GDM1 (cell line): ENCODE data around the gene FNDC11.

ENCODE experiments used
- DNase-seq: peaks from one replicate; lab custom pipeline; 2025; lab: John Stamatoyannopoulos, UW

Gene FNDC11

DNA sequence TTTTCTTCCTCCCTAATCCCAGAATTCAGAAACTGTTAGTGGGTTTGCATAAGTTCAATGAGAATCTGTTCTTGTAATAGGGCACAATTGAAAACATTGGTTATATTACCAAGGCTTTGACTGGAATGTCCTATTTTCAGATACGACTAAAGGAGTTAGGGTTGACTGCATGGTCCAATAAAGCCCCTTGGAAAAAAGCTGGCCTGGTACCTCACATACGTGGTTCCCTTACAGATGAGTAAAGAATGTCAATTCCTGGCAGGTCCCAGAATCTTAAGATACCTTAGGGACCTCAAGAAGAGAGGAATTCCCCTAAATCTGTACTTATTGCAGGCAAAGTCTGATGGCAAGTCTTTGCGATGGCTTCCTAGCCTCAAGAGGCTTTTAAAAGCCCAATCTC is 28.8 kb upstream of the FNDC11 start:
- DNase-seq, result no peak

DNA sequence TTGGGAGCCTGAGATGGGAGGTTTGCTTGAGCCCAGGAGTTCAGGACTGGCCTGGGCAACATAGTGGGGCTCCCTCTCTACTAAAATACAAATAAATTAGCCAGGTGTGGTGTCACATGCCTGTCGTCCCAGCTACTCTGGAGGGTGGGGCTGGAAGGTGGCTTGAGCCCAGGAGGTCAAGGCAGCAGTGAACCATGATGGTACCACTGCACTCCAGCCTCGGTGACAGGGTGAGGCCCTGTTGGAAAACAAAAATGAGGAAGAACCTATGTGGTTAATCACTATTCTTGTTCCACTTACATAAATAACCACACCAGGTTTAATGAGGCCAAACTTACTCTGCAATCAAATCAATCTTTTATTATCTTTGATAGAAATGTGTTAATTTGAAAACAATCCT is 28.0 kb upstream of the FNDC11 start:
- DNase-seq, result no peak

DNA sequence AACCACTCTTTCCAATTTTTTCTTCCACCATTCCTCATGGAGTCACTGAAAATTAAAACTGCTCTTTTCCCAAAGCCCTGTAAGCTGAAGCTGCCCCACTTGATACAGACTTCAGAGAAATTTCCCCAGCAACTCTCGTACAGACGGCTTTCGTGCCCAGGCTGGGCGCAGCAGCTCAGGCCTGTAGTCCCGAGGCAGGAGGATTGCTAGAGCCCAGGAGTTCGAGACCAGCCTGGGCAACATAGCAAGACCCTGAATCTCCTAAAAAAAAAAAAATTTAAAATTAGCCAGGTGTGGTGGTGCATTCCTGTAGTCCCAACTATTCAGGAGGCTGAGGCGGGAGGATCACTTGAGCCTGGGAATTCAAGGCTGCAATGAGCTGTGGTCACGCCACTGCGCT is 26.8 kb upstream of the FNDC11 start:
- DNase-seq, result no peak

DNA sequence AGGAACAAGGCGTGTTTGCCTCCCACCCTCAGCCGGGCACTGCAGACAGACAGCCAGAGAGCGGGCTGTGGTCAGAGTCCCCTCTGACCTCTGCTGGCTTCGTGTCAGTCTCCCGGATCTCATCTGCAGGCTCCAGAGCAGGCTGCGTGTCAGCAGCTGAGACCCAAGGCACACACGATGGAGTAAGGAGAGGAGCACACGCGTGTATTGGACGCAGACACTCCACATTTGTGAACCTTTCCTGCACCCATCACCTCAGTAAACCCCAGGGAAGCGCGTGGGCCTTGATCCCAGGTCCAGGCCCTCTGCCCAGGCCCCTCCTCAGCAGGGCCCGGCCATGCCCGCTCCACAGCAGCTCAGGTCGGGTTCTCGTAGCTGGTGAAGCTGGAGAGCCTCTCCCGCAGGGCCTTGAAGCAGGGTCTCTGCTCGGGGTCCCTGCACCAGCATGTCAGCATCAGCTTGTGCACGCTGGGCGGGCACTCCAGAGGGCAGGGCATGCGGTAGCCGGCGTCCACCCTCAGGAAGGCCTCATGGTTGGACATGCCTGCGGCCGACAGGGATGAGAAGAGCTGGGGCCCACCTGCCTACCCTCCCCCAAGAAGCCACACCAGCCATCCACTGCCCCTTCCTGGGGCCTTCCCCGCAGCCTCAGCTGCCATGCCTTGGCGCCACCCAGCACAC is 24.6 kb upstream of the FNDC11 start:
- DNase-seq, result no peak

DNA sequence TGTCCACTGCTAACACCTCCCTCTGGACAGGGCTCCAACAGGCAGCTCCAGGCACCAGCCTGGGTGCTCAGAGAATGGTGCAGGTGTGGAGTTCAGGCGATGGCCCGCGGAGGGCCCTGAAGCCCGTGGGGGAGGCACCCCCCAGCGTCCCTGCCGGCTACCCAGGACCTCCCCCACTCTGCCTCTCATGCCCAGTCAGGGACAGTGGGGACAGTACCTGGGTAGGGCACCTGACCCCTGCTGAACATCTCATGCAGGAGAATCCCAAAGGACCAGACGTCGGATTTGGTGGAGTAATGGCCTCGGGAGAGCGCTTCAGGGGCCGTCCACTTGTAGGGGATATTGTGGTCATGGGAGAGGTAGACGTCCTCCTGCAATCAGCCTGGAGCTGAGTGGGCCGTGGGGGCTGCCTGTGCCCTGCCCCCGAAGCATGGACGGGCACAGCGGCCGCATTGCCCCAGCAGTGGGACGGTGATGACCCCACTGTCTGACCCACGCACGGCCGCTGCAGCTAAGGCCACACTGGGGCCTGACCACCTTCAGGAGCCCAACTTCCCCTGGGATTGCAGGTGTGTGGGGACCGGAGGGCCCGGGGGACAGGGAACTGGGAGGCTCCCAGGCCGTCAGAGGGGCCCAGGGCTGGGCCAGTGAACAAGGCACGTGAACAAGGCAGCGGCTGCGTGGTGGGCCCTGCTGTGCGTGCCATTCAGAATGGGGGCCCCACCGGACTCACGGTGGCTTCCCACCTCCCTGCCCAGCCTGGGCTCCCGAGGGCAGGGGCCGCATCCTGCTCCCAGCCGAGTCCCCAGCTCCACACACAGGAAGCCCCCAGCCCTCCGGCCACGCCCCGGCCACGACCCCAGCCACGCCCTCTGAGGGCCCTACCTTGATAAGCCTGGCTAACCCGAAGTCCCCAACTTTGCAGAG is 23.8 kb upstream of the FNDC11 start:
- no peak for DNase-seq

DNA sequence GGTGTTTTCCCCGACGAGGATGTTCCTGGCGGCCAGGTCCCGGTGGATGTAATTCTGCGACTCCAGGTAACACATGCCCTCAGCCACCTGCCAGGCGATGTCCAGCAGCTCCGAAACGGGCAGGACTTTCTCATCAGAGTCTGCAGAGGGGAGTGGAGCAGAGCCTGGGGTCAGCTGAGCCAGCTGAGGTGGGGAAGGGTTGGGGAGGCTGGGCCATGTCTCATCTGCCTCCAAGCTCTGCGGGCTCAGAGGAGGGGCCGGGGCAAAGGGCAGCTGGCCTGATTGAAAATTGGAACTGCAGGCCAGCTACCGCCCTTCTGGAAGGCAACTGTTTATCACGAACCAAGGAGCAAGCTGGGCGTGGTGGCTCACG is 23.2 kb upstream of the FNDC11 start:
- DNase-seq, result no peak

DNA sequence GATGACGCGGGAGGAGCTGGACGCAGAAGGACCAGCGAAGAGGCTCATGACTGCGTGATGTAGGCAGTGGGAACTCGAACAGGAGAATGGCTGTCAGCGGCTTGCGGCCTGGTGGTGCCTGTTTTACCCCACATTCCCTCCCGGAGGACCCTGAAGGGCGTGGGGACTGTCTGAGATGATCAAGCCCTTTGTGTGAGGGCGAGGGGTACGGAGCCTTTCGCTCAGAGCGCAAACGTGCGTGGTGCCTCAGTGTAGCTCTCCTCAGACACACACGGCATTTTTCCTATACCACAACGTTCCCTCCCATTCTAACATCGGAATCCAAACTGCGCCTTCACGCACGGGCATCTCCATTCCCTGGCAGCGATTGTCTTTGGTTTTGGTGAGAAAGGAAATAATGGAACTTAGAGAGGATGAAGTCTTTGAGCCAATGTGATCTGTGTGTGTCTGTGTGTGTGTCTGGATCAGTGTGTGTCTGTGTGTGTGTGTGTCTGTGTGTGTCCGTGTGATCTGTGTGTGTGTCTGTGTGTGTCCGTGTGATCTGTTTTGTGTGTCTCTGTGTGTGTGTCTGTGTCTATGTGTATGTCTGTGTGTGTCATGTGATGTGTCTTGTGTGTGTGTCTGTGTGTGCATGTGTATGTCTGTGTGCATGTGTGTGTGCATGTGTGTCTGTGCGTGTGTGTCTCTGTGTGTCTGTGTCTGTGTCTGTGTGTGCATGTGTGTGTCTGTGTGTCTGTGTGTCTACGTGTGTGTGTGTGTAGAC is 22.1 kb upstream of the FNDC11 start:
- DNase-seq, result no peak

DNA sequence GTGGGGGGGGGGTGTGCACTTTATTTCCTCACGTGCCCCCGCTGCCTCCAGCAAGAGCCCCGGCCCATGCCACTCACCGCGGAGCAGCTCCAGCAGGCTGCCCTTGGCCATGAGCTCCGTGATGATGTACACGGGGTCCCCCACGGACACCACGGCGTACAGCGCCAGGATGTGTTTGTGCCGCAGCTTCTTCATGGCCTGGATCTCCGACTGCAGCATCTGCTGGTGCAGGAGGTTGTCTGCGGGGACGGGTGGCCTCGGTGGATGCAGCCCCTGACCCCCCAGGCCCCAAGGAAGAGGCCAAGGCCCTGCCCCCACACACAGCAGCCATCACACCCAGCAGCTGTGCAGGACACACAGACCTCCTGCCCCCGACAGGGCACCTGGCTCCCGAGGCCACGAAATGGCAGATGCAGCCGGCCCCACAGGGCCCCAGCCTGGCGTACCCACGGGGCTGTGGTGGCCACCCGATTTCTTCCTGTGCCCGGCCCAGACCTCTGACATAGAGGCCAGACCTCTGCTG is 21.4 kb upstream of the FNDC11 start:
- DNase-seq, result no peak

DNA sequence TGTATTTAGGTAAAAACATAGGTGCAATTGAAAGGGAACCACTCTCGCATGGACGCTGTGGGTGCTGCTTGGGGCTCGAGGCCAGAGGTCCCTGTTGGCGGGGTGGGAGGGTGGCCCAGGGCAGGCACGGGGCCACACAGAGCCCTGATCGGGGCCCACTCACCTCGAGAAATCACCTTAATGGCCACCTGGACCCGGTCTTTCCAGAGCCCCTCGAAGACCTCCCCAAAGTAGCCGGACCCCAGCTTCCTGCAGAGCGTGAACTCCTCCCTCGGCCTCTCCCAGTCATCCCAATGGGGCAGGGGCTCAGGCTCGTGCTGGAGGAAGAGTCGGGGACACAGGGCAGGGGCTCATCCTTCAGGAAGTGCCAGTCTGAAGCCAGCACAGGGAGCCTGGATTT is 20.6 kb upstream of the FNDC11 start:
- no peak for DNase-seq

DNA sequence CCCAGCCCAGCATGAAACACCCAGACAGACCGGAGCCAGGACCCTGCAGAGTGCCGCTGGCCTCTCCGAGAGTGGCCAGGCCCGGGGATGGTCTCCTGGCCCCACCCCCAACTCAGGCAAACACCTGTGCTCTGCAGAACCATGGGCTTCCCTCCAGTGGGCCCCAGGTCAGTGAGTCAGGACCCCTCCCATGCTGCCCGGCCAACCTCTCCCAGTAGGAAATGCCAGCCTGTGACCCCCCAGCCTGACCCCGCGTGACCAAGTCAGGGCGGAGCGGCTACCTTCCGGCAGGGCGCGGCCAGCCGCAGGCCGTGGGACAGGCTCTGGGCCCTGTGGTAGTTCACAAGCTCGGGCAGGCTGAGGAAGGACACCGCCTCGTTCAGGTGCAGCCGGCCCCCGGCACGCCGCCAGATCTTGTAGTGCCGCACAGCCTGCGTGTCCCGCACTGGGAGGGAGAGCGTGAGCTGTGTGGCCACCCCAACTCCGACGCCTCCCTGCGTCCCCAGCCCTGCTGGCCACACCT is 20.0 kb upstream of the FNDC11 start:
- DNase-seq, result no peak

DNA sequence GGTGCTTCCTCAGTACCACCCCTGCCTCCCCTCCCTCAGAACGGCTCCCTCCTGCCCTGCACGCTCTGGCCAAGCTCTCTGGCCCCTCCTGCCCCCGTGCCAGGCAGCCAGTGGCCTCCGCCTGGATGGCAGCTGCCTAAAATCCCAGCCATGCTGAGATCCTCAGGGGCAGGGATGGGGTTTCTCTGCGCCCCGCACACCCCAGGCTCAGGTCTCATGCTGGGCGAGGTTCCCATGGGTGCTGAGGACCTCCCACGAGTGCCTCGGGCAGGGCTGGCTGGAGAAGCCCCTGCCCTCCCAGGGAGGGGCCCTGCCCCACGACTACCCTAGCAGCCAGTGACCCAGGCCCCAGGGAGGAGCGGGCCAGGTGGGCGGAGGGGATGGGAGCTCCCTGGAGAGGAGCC is 19.5 kb upstream of the FNDC11 start:
- DNase-seq, result no peak

DNA sequence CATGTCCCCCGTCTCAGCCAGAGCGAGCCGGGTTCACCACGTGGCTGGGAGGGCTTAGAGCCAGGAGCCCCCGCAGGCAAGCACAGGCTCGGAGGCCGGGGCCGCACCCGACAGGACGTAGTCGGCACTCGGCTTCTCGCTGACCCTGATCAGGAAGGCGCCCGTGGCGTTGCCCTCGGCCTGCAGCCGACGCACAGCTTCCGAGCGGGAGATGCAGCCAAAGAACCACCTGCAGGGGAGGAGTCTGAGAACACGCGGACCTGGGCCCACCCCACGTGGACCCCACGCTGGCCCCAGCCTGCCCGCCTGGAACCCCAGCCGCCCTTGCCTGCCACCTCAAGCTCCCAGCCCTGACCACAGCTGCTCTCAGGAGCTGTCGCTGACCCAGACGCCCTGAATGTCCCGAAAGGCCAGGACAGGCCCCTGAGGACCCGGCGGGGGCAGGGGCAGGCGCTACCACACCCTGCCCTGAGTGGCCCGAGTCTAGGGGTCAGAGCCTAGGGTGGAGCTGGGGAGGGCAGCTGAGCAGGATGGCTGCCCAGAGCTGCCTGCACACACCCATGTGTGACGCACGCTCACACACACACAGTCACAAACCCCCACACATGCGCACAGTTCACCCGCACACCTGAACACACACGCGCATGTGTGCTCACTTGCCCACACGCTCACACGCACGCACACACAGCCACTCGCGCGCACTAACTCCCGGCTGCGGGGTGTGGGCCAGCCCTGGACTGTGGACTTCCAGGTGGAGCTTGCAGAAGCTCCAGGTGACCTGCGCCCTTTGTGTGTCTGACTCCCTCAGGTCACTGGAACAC is 18.9 kb upstream of the FNDC11 start:
- no peak for DNase-seq

DNA sequence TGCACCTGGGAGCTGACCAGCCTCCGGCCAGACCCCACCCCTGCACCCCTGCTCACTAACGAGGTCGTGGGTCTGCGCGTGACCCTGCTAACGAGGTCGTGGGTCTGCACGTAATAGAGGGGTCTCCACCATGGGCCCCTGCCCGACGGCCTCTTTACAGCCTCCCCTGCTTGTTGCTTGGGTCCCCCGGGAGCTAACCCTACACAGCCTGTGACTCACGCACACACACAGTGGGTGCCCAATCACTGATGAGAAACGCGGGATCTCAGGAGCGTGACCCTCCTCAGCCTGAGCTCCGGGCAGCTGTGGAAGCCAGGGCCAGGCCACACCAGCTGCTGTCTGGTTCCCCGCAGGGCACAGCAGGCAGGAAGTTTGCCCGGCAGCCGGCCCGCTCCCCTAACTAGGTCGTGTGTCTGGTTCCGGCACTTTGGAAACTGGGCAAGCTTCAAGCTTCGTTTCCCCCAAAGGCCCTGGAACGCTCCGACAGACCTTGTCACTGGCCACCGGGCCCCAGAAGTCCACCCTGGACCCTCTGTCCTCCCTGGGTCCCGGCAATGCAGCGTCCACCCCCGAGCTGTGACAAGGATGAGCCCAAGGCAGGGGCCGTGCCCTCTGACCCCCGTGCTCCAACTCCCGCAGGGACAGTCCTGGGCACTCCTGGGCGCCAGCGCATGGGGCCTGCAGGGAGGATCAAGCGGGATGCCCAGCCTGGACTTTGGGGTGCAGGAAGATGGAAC is 17.6 kb upstream of the FNDC11 start:
- DNase-seq, result no peak

DNA sequence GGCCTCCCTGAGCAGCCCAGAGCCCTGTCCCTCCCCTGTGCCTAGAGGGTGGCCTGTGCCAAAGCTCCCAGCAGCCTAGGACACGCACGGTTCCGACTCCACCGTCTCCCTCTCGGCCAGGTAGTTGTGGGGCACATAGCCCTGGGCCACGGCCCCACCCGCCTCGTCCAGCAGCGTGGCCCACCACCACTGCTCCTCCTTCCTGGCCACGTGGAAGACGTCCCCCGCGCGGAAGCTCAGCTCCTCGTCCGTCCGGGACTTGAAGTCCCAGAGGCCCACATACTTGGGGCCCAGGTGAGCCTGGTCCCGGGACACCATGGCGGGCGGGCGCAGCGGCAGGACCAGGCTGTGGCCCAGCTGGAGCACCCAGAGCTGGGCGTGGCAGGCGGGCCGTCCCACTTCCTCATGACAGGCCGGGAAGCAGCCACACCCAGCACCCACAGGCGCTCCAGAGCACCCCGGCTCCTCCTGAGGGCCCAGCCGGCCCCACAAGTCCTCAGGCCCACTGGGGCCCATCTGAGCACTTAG is 16.9 kb upstream of the FNDC11 start, which contains the start of gene PTK6:
PTK6 (minus strand) TSS at position 380 of the 528 bp plus-strand sequence; CDS start at position 318, 62 bp downstream.
- DNase-seq, result no peak

DNA sequence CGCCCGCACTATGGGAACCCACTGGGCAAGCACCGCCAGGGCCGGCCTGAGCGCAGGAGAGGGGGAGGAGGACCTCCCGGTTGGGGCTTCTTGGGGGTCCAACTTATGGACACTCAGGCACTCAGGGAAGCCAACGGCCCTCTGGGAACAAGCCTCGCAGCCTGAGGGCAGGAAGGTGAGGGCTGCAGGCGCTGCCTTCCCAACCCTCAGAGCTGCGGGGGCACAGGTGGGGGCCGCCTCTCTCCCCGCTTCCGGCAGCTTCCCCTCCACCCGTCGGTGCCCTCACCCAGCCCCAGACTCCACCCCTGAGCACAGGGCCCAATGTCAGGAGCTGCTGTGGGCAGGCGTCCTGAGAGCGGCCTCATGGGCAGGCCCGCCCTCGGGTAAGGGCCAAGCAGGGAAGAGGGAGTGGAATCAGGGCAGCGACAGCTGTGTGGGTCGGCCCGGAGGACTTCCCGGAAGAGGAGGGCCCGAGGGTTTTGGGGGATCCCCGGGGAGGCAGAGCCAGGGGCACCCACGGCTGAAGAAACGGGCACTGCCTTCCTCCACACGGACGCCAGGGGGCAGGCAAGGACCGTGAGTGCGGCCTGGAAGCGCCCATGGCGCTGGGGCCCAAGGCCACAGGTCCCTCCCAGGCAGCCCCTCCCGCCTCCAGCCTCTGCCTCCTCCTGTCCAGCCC is 16.3 kb upstream of the FNDC11 start:
- DNase-seq, result peak; percentile 89

DNA sequence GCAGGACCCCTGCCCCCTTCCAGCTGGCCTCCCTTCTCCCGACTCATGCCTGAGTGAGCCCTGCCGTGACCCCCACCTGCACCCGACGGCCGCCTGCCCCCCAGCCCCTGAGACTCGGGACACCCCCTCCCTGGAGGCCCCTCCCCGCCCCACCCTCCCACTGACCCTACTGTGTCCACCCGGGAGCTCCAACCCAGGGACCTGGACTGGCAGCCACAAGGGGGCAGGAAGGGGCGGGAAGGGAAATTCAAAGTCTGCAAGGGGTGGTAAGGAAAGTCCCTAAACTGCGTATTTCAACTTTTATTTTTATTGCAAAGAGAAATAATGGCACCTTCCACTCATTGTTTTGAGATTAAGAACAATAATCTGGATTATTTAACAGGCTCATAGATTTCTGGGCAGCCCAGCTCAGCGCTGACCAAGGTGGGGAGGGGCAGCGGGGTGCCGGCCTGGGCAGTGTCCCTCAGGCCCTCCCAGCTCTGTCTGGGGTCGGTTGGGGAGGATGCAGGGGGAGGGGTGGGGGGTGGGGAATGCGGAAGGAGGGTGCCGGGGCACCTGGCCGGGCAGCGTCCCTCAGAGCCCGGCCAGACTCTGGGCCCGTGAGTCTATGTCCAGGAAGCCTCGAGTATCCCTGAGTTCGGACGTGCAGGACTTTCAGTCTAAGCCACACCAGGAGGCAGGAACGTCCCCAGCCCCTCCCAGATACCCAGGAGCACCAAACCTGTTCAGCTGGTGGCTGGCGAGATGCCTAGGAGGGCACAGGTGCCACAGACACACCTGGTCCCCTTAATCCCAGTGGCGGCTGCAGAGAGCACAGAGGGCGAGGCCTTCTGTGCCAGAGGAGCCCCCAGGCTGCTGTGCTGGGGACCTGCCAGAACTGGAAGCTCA is 15.5 kb upstream of the FNDC11 start:
- DNase-seq, result no peak

DNA sequence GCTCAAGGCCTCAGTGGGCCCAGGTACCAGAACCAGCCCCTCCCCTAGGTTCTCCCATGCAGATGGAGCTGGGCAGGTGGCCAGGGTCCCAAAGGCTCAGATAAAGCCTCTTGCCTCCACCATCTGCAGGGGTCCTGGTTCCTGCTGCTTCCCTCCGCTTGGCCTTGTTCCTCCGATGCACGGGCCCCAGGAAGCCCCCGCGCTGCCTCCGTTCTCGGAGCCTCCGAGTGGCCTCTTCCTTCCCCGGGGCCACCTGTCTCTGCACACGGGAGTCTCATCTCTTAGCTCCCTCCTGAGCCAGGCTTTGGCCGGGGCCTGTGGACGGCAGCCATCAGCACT is 14.9 kb upstream of the FNDC11 start:
- no peak for DNase-seq

DNA sequence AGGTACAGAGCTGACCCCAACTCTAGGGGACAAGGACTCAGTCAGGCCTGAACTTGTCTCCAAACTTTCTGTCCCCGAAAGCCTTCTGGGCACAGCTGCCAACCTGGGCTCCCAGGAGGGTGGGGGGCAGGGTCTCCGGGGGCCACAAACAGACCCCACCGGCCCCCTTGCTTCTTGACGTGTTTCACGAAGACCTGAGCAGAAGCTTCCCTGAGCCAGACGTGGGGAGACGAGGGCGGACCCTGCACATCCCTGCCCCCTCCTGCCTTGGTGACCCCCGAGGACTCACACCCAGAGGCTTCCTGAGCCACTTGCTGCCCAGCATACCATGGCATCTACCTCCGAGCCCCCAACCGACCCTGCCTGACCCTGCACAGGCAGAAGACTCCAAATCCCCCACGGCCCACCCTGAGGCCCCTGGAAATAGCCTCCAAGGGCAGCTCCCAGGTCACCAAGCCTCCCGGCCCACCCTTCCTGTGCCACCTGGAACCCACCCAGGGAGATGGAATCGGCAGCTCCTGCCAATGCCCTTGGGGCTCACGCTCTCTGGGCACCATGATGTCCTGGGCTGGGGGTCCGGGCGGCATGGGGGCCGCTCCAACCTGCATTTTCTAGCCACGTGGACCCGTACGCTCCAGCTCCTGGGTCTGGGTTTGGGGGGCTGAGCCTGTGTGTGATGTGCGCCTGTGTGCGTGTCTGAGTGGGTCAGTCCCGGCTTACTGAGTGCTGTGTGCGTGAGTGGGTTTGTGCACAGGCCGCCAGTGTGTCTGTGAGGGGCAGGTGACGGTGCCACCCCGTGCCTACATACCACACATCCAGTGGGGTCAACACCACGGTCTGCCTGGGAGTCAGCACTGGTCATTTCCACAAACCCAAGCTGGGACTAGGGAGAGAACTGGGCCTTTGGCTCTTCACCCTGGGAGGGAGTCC is 14.3 kb upstream of the FNDC11 start:
- DNase-seq, result no peak
